Esophagus muscularis mucosa (tissue), 4 donors: ENCODE measurements around the gene MS4A10.

Source experiments
- EP300 ChIP-seq: sonication (generic); formaldehyde crosslinking; IDR thresholded peaks from one replicate; pipeline ENCODE4 v1.6.1; 2017; ENCODE audit warnings: antibody characterized with exemption
- POLR2A ChIP-seq: fragments of 450-650 bp; IDR thresholded peaks from one replicate; pipeline ENCODE4 v1.6.1; 2017; ENCODE audit warnings: antibody characterized with exemption, moderate library complexity, mild to moderate bottlenecking, low read depth
- POLR2AphosphoS5 ChIP-seq, 2 donors: sonication (generic); formaldehyde crosslinking; IDR thresholded peaks; one replicate each; pipeline ENCODE4 v1.6.1; 2017; ENCODE audit warnings: antibody characterized with exemption in 2 of 2
- TF ChIP-seq, protein P1 (sequence below), 3 experiments: fragments of 200-600 bp in 2 of 3; fragments of 450-650 bp in 1 of 3; sonication (generic) in 2 of 3; IDR thresholded peaks; one replicate each; pipeline ENCODE4 v1.5.1; 2017 to 2019; ENCODE audit warnings: antibody characterized with exemption in 3 of 3, mild to moderate bottlenecking in 2 of 3, moderate library complexity in 1 of 3

- TF ChIP-seq EP300 (no peak), POLR2A (no peak), POLR2AphosphoS5 (IDR thresholded peaks at IDR 0.05) (no peak)
- TF ChIP-seq, protein P1, sequence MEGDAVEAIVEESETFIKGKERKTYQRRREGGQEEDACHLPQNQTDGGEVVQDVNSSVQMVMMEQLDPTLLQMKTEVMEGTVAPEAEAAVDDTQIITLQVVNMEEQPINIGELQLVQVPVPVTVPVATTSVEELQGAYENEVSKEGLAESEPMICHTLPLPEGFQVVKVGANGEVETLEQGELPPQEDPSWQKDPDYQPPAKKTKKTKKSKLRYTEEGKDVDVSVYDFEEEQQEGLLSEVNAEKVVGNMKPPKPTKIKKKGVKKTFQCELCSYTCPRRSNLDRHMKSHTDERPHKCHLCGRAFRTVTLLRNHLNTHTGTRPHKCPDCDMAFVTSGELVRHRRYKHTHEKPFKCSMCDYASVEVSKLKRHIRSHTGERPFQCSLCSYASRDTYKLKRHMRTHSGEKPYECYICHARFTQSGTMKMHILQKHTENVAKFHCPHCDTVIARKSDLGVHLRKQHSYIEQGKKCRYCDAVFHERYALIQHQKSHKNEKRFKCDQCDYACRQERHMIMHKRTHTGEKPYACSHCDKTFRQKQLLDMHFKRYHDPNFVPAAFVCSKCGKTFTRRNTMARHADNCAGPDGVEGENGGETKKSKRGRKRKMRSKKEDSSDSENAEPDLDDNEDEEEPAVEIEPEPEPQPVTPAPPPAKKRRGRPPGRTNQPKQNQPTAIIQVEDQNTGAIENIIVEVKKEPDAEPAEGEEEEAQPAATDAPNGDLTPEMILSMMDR (IDR thresholded peaks at IDR 0.05): no peak
Observed at GRCh38 chr11:60795291-60795690, 10.2 kb downstream of the MS4A10 start.
